Gastroesophageal sphincter (tissue), 3 donors: ENCODE measurements around the gene GPR45.

ENCODE experiments used
- CTCF ChIP-seq, 4 experiments: fragments of 200-600 bp in 2 of 4; fragments of 450-650 bp in 2 of 4; sonication (generic) in 1 of 4; IDR thresholded peaks; one replicate each; pipeline ENCODE4 v1.5.1; 2017 to 2019; ENCODE audit warnings: antibody characterized with exemption in 4 of 4, mild to moderate bottlenecking in 2 of 4, moderate library complexity in 2 of 4
- EP300 ChIP-seq: sonication (generic); formaldehyde crosslinking; IDR thresholded peaks from one replicate; pipeline ENCODE4 v1.6.1; 2017; ENCODE audit warnings: antibody characterized with exemption, mild to moderate bottlenecking
- POLR2A ChIP-seq, 2 donors: fragments of 450-650 bp; IDR thresholded peaks; one replicate each; pipeline ENCODE4 v1.6.1; 2017; ENCODE audit warnings: antibody characterized with exemption in 2 of 2, mild to moderate bottlenecking in 2 of 2, moderate library complexity in 1 of 2
- POLR2AphosphoS5 ChIP-seq: sonication (generic); formaldehyde crosslinking; IDR thresholded peaks from one replicate; pipeline ENCODE4 v1.6.1; 2017; ENCODE audit warnings: antibody characterized with exemption

DNA sequence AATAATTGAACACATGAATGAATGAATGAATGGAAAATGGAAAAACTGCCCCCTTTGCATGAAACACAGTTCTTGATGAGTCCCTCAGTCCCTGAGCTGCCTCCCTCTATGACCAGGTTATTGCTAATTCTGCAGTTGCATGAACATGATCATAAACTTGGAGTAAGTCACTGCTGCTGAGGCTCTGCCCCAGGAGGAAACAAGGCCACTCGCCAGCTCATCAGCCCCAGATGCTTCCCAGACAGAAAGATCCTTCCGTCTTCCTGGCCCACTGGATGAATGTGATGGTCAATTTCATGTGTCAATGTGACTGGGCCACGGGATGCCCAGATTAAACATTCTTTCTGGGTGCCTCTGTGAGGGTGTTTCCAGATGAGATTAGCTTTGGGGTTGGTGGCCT lies 16.4 kb downstream of the GPR45 start:
- TF ChIP-seq CTCF (IDR thresholded peaks at IDR 0.05) (no peak), POLR2A (IDR thresholded peaks at IDR 0.05) (no peak), POLR2AphosphoS5 (no peak), EP300 (no peak)
